Myocyte (in vitro differentiated cells): ENCODE measurements around the gene FGD5. TPM values are rescaled to one million over a fixed set of nuclear protein-coding genes. Genes with fewer than 3 reads are reported as not detected.

Experiments used
- DNase-seq: peaks from one replicate; pipeline ENCODE4 v3.0.0-alpha.2; 2012; ENCODE audit warnings: low read depth
- total RNA-seq: library from RNA; depleted of rRNA; stranded (reverse); fragments of >200 nt; gene quantifications from 2 replicates; pipeline ENCODE4 v1.2.3, GENCODE V29; 2014

Gene FGD5
- total RNA-seq, 1 donor from 2014 or later = not detected

GRCh38 chr3:14871456-14872200 is 52.9 kb downstream of the FGD5 start:
- DNase-seq = no peak

GRCh38 chr3:14872706-14873105 is 53.9 kb downstream of the FGD5 start:
- DNase-seq = no peak

- no peak for DNase-seq
These were observed 56.0 kb downstream of the FGD5 start for GRCh38 chr3:14874784-14875183.

- no peak for DNase-seq
These were observed 56.8 kb downstream of the FGD5 start for GRCh38 chr3:14875411-14876175.

GRCh38 chr3:14876921-14877333 is 58.2 kb downstream of the FGD5 start:
- DNase-seq = no peak

- DNase-seq = no peak
These were observed 58.7 kb downstream of the FGD5 start for GRCh38 chr3:14877469-14877868.

- no peak for DNase-seq
These were observed 60.6 kb downstream of the FGD5 start for GRCh38 chr3:14879211-14879874.

- no peak for DNase-seq
These were observed 61.8 kb downstream of the FGD5 start for GRCh38 chr3:14880447-14881106.

- no peak for DNase-seq
These were observed 64.5 kb downstream of the FGD5 start for GRCh38 chr3:14883226-14883625.

GRCh38 chr3:14884665-14885064 is 65.9 kb downstream of the FGD5 start:
- DNase-seq = no peak

GRCh38 chr3:14885307-14885706 is 66.5 kb downstream of the FGD5 start:
- no peak for DNase-seq

- DNase-seq = no peak
These were observed 67.3 kb downstream of the FGD5 start for GRCh38 chr3:14886101-14886500.

- no peak for DNase-seq
These were observed 70.4 kb downstream of the FGD5 start for GRCh38 chr3:14889205-14889604.

GRCh38 chr3:14889943-14890342 is 71.2 kb downstream of the FGD5 start:
- DNase-seq = no peak

GRCh38 chr3:14890476-14890875 is 71.7 kb downstream of the FGD5 start:
- DNase-seq = no peak

- DNase-seq = no peak
These were observed 72.7 kb downstream of the FGD5 start for GRCh38 chr3:14891135-14892132.

GRCh38 chr3:14892226-14892625 is 73.5 kb downstream of the FGD5 start:
- DNase-seq = no peak

- DNase-seq = no peak
These were observed 75.3 kb downstream of the FGD5 start for GRCh38 chr3:14894085-14894484.

GRCh38 chr3:14897266-14897665 is 78.5 kb downstream of the FGD5 start:
- no peak for DNase-seq

- no peak for DNase-seq
These were observed 80.2 kb downstream of the FGD5 start for GRCh38 chr3:14898929-14899328.
